Astrocyte (in vitro differentiated cells and primary cell): ENCODE data around the gene SNX32.

Experiments
- CTCF ChIP-seq: IDR thresholded peaks from 2 replicates; pipeline ENCODE4 v1.5.1; 2011; ENCODE audit warnings: low read depth, mild to moderate bottlenecking, inconsistent platforms, low read length, moderate library complexity; ENCODE audit not compliant: insufficient read depth
- EZH2 ChIP-seq: IDR thresholded peaks from 2 replicates; pipeline ENCODE4 v1.6.1; 2012; ENCODE audit warnings: mild to moderate bottlenecking, low read length, inconsistent platforms; ENCODE audit not compliant: insufficient read depth

GRCh38 chr11:65789230-65790103 is 44.3 kb upstream of the SNX32 start:
- no peak for TF ChIP-seq CTCF
- no peak for TF ChIP-seq EZH2
